ENCODE data around the gene LRRC8D.

Gene LRRC8D

DNA sequence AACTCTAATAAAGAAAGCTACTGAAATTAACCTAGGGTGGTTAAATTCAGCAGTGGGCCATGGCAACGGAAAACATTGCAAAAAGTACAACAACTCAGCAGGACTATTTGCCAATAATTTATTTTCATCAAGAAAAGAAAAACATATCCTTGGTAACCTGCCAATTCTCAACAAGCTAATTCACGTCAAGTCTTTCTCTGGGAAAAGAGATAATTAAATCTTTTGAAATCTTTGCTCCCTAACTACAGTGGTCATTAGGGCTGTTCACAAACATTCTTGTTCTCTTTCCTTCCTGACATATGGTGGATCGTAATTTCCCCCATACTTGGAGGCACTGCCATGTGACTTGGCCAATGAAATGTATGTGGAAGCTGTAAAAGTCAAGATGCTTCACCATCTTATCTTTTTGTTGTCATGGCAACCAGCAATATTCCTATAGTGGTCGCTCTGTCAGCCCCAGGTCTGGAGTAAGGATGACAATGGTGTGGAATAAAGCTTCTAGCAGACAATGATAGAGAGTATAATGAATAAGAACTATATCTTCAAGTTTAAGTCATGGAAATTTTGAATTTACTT lies 144.4 kb downstream of the LRRC8D start:
- TF ChIP-seq, protein P1, sequence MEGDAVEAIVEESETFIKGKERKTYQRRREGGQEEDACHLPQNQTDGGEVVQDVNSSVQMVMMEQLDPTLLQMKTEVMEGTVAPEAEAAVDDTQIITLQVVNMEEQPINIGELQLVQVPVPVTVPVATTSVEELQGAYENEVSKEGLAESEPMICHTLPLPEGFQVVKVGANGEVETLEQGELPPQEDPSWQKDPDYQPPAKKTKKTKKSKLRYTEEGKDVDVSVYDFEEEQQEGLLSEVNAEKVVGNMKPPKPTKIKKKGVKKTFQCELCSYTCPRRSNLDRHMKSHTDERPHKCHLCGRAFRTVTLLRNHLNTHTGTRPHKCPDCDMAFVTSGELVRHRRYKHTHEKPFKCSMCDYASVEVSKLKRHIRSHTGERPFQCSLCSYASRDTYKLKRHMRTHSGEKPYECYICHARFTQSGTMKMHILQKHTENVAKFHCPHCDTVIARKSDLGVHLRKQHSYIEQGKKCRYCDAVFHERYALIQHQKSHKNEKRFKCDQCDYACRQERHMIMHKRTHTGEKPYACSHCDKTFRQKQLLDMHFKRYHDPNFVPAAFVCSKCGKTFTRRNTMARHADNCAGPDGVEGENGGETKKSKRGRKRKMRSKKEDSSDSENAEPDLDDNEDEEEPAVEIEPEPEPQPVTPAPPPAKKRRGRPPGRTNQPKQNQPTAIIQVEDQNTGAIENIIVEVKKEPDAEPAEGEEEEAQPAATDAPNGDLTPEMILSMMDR (IDR thresholded peaks at IDR 0.05; ENCODE audit: low read depth, low read length): no peak
- H3K4me3 ChIP-seq (ENCODE audit: low read depth, low read length): no peak overlapping the region

DNA sequence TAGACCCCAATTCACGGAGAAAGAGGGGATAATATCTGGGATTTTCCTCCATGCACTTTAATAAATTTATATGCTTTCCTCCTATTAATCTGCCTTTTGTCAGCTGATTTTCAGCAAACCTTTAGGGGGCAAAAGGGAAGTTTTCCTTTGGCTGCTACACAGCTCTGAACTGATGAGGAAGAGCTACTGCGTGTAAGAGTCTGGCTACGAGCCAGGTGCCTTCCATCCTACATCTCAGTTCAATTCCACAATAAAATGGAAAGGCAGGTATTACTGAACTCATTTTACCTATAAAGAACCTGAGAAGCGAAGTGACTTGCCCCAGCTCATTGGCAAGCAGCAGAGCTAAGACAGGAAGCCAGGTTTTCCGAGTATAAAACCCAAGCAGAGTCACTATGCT lies 145.8 kb downstream of the LRRC8D start:
- H3K4me3 ChIP-seq (ENCODE audit: low read depth, low read length): no peak overlapping the region
- TF ChIP-seq, protein P1 (IDR thresholded peaks at IDR 0.05; ENCODE audit: low read depth, low read length): no peak

DNA sequence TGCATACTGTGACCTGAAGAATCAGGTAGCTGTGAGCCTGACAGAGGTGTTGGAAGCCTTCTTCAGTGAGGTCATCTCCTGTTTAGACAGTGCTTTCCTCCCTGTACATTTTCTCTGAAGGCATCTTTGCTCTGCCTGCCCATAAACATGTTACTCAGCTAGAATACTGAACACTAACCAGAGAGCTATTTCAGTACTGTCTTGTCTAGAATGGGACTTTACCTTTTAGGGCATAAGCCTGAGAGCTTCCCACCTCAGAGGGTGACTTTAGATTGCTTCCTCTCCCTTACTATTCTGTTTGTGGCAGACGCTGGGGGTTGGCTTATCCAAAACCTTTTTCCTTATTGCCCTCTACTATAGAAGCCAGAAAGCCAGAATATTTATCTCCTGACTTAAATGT lies 150.8 kb downstream of the LRRC8D start:
- TF ChIP-seq, protein P1 (IDR thresholded peaks at IDR 0.05; ENCODE audit: low read depth, low read length): no peak

DNA sequence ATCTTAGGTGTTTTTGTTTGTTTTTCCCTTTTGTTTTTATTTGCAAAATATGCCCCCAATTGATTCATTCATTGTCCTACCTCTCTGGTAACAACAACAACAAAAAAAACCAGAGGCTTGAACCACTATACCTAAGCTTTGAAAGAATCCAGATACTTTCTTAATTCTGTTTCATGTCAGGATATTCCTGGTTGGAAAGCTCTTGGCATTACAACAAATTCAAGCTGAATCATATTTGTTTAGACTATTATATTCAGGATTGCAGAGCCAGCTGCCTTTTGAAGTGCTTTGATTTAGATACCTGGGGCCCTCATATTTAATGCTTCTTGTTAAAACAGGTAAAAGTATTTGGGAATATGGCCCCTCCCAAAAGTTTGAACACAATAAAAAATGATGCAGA lies 151.2 kb downstream of the LRRC8D start:
- no peak overlapping the region for H3K4me3 ChIP-seq (ENCODE audit: low read depth, low read length)
- TF ChIP-seq, protein P1 (IDR thresholded peaks at IDR 0.05; ENCODE audit: low read depth, low read length): no peak

More for the DNA sequence above, 150.8 kb downstream of the LRRC8D start:
- H3K4me3 ChIP-seq (ENCODE audit: low read depth, low read length): no peak overlapping the region

DNA sequence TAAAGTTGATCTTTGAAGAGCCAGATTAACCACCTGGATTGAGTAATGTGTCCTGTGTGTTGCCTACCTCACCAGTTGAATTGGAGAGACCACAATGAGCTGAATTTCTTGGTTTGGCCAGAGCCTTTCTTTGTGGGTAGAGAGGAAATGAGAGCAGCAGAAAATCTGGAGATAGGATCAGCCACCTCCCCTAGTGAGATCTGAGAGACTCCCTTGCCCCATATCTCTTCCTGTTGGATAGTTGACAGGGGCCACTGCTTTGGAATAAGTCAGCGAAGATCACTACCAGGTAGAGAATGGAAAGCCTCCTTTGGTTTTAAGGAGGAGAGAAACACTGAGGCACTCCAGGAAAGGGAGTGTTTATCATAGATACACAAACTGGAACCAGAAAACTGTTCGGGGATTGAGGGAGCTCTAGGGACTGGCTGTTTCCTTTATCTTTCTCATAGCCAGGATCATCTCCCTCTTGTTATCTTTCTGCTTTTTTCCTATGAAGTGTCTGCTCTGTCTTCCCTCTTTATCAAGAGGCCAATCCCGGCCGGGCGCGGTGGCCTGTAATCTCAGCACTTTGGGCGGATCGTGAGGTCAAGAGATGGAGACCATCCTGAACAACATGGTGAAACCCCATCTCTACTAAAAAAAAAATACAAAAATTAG lies 152.8 kb downstream of the LRRC8D start:
- TF ChIP-seq, protein P1 (IDR thresholded peaks at IDR 0.05; ENCODE audit: low read depth, low read length): no peak
- H3K4me3 ChIP-seq (ENCODE audit: low read depth, low read length): no peak overlapping the region

DNA sequence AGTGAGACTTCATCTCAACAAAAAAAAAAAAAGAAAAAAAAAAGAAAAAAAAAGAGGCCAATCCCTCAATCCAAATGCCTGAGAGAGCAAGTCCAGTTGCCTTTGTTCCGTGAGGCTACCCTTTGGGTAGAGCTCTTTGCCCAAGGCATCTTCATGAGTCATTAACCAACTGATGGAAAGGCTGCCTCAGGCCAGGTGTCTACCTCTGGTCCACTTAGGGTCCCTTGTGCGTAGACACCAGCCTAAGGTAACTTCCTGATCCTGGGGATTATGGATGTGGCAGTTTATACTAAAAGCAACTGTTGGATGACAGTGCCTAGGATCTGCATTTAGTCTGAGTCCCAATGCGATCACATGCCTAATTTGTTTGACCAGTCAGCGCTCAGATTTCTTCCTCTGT lies 153.4 kb downstream of the LRRC8D start:
- TF ChIP-seq, protein P1 (IDR thresholded peaks at IDR 0.05; ENCODE audit: low read depth, low read length): no peak
- no peak overlapping the region for H3K4me3 ChIP-seq (ENCODE audit: low read depth, low read length)

DNA sequence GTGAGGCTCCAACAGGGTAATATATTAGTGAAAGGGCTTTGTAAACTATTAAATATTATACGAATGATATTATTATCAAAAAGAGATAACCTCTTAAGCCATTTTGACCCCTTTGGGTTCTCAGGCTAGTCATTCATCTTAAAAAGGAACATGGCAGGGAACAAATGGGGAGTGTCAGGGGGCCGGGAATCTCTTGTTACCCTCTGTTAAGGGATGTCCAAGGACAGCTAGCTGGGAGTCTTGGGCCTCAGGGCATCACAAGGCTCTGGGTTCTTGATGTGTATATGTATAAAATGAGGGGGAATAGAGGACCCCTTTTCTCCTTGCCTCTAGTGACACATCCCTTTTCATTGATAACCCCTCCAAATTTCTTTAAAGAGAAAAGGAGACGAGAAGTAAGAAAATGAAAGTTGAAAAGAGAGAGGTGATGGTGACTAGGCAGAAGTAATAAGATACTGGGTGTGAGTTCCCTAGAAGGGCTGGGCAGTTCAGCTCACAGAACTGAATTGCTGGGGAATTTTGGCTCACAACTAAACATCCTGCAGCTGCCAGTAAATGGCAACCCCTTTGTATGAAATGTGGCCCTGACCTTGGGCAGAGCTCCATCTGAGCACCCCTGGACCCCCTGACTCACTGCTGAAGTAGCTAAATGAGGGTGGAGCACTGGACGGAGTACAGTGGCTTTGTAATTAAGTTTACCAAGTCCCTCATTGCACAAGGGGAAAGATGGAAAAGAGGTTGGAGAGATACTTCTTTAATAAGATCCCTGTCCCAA lies 154.1 kb downstream of the LRRC8D start:
- TF ChIP-seq, protein P1 (IDR thresholded peaks at IDR 0.05; ENCODE audit: low read depth, low read length): no peak
- peak overlapping the region; percentile 35 for H3K4me3 ChIP-seq (ENCODE audit: low read depth, low read length)
